NB4 (cell line): ENCODE data around the gene NRG3.

Experiments used
- CTCF ChIP-seq: IDR thresholded peaks from one replicate; pipeline ENCODE4 v1.5.1; 2012; ENCODE audit warnings: low read depth, low read length
- MAX ChIP-seq: IDR thresholded peaks from 2 replicates; pipeline ENCODE4 v1.6.1; 2011; ENCODE audit warnings: low read depth, low read length
- MYC ChIP-seq: IDR thresholded peaks from 2 replicates; pipeline ENCODE4 v1.6.1; 2011; ENCODE audit warnings: low read depth, low read length
- POLR2A ChIP-seq: IDR thresholded peaks from 2 replicates; pipeline ENCODE4 v1.6.1; 2011; ENCODE audit warnings: mild to moderate bottlenecking; ENCODE audit not compliant: insufficient read length; ENCODE audit errors: extremely low read depth

GRCh38 chr10:82267465-82267864 is 392.5 kb downstream of the NRG3 start:
- TF ChIP-seq POLR2A (no peak), CTCF (no peak), MAX (no peak), MYC (no peak)
